Endodermal cell (in vitro differentiated cells): Measurements from ENCODE around the gene IQGAP1. TPM values are rescaled to one million over a fixed set of nuclear protein-coding genes. Genes with fewer than 3 reads are reported as not detected.

Source experiments
- DNase-seq: peaks from one replicate; pipeline ENCODE4 v3.0.0-alpha.2; 2017
- H3K27ac ChIP-seq: 2 replicates; pipeline ENCODE4 v1.5.1; 2013; ENCODE audit warnings: mild to moderate bottlenecking, low read depth, low read length, moderate library complexity
- H3K27me3 ChIP-seq: 2 replicates; pipeline ENCODE4 v1.6.1; 2013; ENCODE audit warnings: mild to moderate bottlenecking, low read length, moderate library complexity; ENCODE audit not compliant: insufficient read depth, control insufficient read depth, poor library complexity, severe bottlenecking
- H3K36me3 ChIP-seq: 2 replicates; pipeline ENCODE4 v1.7.0; 2013; ENCODE audit warnings: mild to moderate bottlenecking, low read length, moderate library complexity; ENCODE audit not compliant: control insufficient read depth, insufficient read depth
- H3K4me1 ChIP-seq: one replicate; pipeline ENCODE4 v1.7.0; 2013; ENCODE audit warnings: low read length; ENCODE audit not compliant: control insufficient read depth, insufficient read depth
- H3K4me3 ChIP-seq: 2 replicates; pipeline ENCODE4 v1.5.1; 2013; ENCODE audit warnings: mild to moderate bottlenecking, low read length, moderate library complexity
- H3K9ac ChIP-seq: 2 replicates; pipeline ENCODE4 v1.6.1; 2013; ENCODE audit warnings: mild to moderate bottlenecking, low read length, moderate library complexity; ENCODE audit not compliant: poor library complexity, severe bottlenecking; ENCODE audit errors: extremely low read depth
- H3K9me3 ChIP-seq: 2 replicates; pipeline ENCODE4 v1.6.1; 2013; ENCODE audit warnings: mild to moderate bottlenecking, low read length, moderate library complexity; ENCODE audit not compliant: control insufficient read depth
- H3K27ac Mint-ChIP-seq: 2 replicates; pipeline ENCODE4 v1.8.0; 2020; ENCODE audit warnings: mixed read lengths
- H3K27me3 Mint-ChIP-seq: 2 replicates; pipeline ENCODE4 v1.8.0; 2021; ENCODE audit warnings: mild to moderate bottlenecking, mixed read lengths; ENCODE audit not compliant: insufficient read depth
- H3K36me3 Mint-ChIP-seq: 2 replicates; pipeline ENCODE4 v1.8.0; 2020; ENCODE audit warnings: low read depth, mixed read lengths
- H3K4me1 Mint-ChIP-seq: 2 replicates; pipeline ENCODE4 v1.8.0; 2020; ENCODE audit warnings: mixed read lengths
- H3K4me3 Mint-ChIP-seq: 2 replicates; pipeline ENCODE4 v1.8.0; 2020; ENCODE audit warnings: mild to moderate bottlenecking, moderate library complexity, mixed read lengths
- H3K9me3 Mint-ChIP-seq: 2 replicates; pipeline ENCODE4 v1.8.0; 2020; ENCODE audit warnings: mild to moderate bottlenecking, mixed read lengths
- WGBS, 2 experiments: methylation state at CpG; one replicate each; pipeline versions ENCODE4 v1.1.5 to v1.1.7; 2013; ENCODE audit warnings: missing lambda C conversion rate in 2 of 2, mixed read lengths in 1 of 2; ENCODE audit not compliant: insufficient coverage in 1 of 2, insufficient read length in 1 of 2; 5-methylcytosine and 5-hydroxymethylcytosine counted together
- total RNA-seq, 2 donors: library from RNA; stranded (reverse); fragmentation: NEBNext Ultra II Directional in 1 of 2; extraction: Animal tissue kit (Norgen Biotek cat#: 25700) in 1 of 2; gene quantifications; 2 replicates in 1 of 2; 3 replicates in 1 of 2; pipeline ENCODE4 v1.2.1, GENCODE V29; 2021
- TF ChIP-seq, protein P1 (sequence below): fragments of 200-600 bp; sonication (generic); conservative IDR thresholded peaks from 2 replicates; pipeline ENCODE4 v1.5.0; 2021; ENCODE audit warnings: antibody characterized with exemption, mild to moderate bottlenecking

Gene IQGAP1
- total RNA-seq, 2 donors from 2014 or later: 94.4 to 124 TPM

GRCh38 chr15:90401495-90401894 lies 13.5 kb downstream of the IQGAP1 start:
- H3K27ac ChIP-seq: peak overlapping the region; percentile 16
- H3K9ac ChIP-seq: peak overlapping the region; percentile 61
- Mint-ChIP-seq H3K27ac (peak overlapping the region; percentile 96), H3K4me1 (peaks cover 41% of the 10 kb centered on the region), H3K27me3 (no peaks in the 10 kb centered on the region), H3K4me3 (peak overlapping the region; percentile 42), H3K36me3 (peaks cover 4% of the 10 kb centered on the region), H3K9me3 (no peaks in the 10 kb centered on the region)
- peaks cover 3% of the 10 kb centered on the region for H3K36me3 ChIP-seq
- WGBS, 2 experiments: 30% methylated on average over 1 of the region's 1 CpG; no CpG with 5 or more reads in 1 of the 2 experiments
- no peak for DNase-seq
- H3K4me3 ChIP-seq: peak overlapping the region; percentile 73
- TF ChIP-seq, protein P1, sequence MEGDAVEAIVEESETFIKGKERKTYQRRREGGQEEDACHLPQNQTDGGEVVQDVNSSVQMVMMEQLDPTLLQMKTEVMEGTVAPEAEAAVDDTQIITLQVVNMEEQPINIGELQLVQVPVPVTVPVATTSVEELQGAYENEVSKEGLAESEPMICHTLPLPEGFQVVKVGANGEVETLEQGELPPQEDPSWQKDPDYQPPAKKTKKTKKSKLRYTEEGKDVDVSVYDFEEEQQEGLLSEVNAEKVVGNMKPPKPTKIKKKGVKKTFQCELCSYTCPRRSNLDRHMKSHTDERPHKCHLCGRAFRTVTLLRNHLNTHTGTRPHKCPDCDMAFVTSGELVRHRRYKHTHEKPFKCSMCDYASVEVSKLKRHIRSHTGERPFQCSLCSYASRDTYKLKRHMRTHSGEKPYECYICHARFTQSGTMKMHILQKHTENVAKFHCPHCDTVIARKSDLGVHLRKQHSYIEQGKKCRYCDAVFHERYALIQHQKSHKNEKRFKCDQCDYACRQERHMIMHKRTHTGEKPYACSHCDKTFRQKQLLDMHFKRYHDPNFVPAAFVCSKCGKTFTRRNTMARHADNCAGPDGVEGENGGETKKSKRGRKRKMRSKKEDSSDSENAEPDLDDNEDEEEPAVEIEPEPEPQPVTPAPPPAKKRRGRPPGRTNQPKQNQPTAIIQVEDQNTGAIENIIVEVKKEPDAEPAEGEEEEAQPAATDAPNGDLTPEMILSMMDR: no peak
- H3K4me1 ChIP-seq: peaks cover 15% of the 10 kb centered on the region
- H3K27me3 ChIP-seq: no peaks in the 10 kb centered on the region
- H3K9me3 ChIP-seq: no peaks in the 10 kb centered on the region

DNA sequence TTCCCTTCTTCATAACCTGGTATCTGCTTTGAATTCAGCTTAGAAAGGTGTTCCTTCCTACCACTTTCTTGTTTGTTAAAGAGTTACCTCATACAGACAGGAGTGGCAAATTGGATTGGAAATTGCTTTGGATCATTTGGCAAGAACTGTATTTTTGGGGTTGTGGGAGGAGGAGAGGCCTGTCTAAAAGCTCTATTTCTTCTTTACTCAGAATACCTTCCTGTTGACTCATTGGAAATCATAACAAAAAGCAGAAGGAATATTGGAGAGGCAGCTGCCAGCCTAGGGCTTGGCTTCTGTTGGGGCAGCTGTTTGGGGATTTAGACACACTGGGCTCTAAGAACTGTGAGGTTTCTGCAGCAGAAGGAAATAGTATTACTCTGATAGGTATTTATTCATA lies 14.2 kb downstream of the IQGAP1 start:
- no peak for DNase-seq
- H3K9me3 ChIP-seq: no peaks in the 10 kb centered on the region
- no peaks in the 10 kb centered on the region for H3K27me3 ChIP-seq
- H3K4me3 ChIP-seq: peak overlapping the region; percentile 73
- TF ChIP-seq, protein P1: no peak
- Mint-ChIP-seq H3K27me3 (no peaks in the 10 kb centered on the region), H3K9me3 (no peaks in the 10 kb centered on the region), H3K36me3 (peaks cover 4% of the 10 kb centered on the region), H3K27ac (peak overlapping the region; percentile 6), H3K4me1 (peaks cover 48% of the 10 kb centered on the region), H3K4me3 (no peak overlapping the region)
- H3K36me3 ChIP-seq: peaks cover 3% of the 10 kb centered on the region
- no peak overlapping the region for H3K9ac ChIP-seq
- H3K27ac ChIP-seq: no peak overlapping the region
- H3K4me1 ChIP-seq: peaks cover 15% of the 10 kb centered on the region

DNA sequence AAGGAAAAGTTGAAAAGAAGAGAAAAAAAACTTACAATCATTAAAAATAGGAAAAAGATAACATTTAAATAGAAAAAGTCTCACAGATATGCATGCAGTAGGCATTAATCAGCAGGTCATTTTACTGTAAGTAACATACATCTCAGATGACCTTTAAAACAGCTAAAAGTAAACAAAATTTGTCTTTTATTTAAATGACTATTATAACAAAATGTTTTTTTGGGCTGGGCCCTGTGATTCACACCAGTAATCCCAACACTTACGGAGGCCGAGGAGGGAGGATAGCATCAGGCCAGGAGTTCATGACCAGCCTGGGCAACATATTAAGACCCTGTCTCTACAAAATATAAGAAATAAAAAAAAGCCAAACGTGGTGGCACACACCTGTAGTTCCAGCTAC lies 14.7 kb downstream of the IQGAP1 start:
- no peak for DNase-seq
- Histone ChIP-seq H3K4me1 (peaks cover 15% of the 10 kb centered on the region), H3K9ac (no peak overlapping the region), H3K4me3 (no peak overlapping the region), H3K36me3 (peaks cover 3% of the 10 kb centered on the region), H3K9me3 (no peaks in the 10 kb centered on the region), H3K27ac (no peak overlapping the region), H3K27me3 (no peaks in the 10 kb centered on the region)
- H3K9me3 Mint-ChIP-seq: no peaks in the 10 kb centered on the region
- no peak overlapping the region for H3K4me3 Mint-ChIP-seq
- peak overlapping the region; percentile 6 for H3K27ac Mint-ChIP-seq
- H3K27me3 Mint-ChIP-seq: no peaks in the 10 kb centered on the region
- peaks cover 4% of the 10 kb centered on the region for H3K36me3 Mint-ChIP-seq
- peaks cover 50% of the 10 kb centered on the region for H3K4me1 Mint-ChIP-seq
- TF ChIP-seq, protein P1: no peak
- 93 to 96% methylated on average over 1 to 3 of the region's 3 CpGs for WGBS, 2 experiments
